Liver (tissue), 9 donors: ENCODE results near the gene DNM2. TPM values are rescaled to one million over a fixed set of nuclear protein-coding genes. Genes with fewer than 3 reads are reported as not detected.

Experiments used
- DNase-seq: peaks from one replicate; pipeline ENCODE4 v3.0.0-alpha.2; 2017; ENCODE audit warnings: low spot score
- H3K27ac ChIP-seq, 2 donors: one replicate each; pipeline ENCODE4 v1.7.0; 2013; ENCODE audit warnings: inconsistent platforms in 2 of 2, low read length in 2 of 2, control low read depth in 1 of 2, low read depth in 1 of 2, mild to moderate bottlenecking in 1 of 2
- H3K27me3 ChIP-seq, 4 donors: one replicate each; pipeline versions ENCODE4 v1.6.1 to v1.7.0; 2013; ENCODE audit warnings: low read length in 3 of 4, inconsistent platforms in 1 of 4, mild to moderate bottlenecking in 1 of 4, moderate library complexity in 1 of 4; ENCODE audit not compliant: control insufficient read depth in 4 of 4, insufficient read depth in 4 of 4
- H3K36me3 ChIP-seq, 4 donors: one replicate each; pipeline versions ENCODE4 v1.6.1 to v1.7.0; 2013; ENCODE audit warnings: low read length in 3 of 4, mild to moderate bottlenecking in 3 of 4, low read depth in 1 of 4, moderate library complexity in 1 of 4; ENCODE audit not compliant: control insufficient read depth in 4 of 4, insufficient read depth in 3 of 4
- H3K4me1 ChIP-seq, 4 donors: one replicate each; pipeline versions ENCODE4 v1.6.1 to v1.7.0; 2013; ENCODE audit warnings: low read length in 3 of 4, mild to moderate bottlenecking in 3 of 4, moderate library complexity in 1 of 4; ENCODE audit not compliant: control insufficient read depth in 4 of 4, insufficient read depth in 4 of 4
- H3K4me3 ChIP-seq, 3 donors: one replicate each; pipeline versions ENCODE4 v1.6.1 to v1.7.0; 2013; ENCODE audit warnings: low read length in 3 of 3, control low read depth in 1 of 3, low read depth in 1 of 3, mild to moderate bottlenecking in 1 of 3
- H3K9ac ChIP-seq, 2 donors: one replicate each; pipeline ENCODE4 v1.7.0; 2013; ENCODE audit warnings: low read length in 2 of 2, mild to moderate bottlenecking in 2 of 2, moderate library complexity in 2 of 2, control low read depth in 1 of 2, low read depth in 1 of 2
- H3K9me3 ChIP-seq, 4 donors: one replicate each; pipeline versions ENCODE4 v1.6.1 to v1.7.0; 2013; ENCODE audit warnings: low read length in 3 of 4; ENCODE audit not compliant: control insufficient read depth in 4 of 4
- EGR1 ChIP-seq, 2 donors: IDR thresholded peaks; 2 replicates each; pipeline ENCODE4 v1.6.1; 2016 to 2018; ENCODE audit warnings: antibody characterized with exemption in 2 of 2, low read depth in 2 of 2
- FOXA1 ChIP-seq: IDR thresholded peaks from 2 replicates; pipeline ENCODE4 v1.6.1; 2016; ENCODE audit warnings: antibody characterized with exemption
- FOXA2 ChIP-seq: IDR thresholded peaks from 2 replicates; pipeline ENCODE4 v1.6.1; 2016; ENCODE audit warnings: antibody characterized with exemption
- GABPA ChIP-seq, 2 donors: IDR thresholded peaks in 1 of 2; conservative IDR thresholded peaks in 1 of 2; 2 replicates each; pipeline ENCODE4 v1.6.1; 2016; ENCODE audit warnings: antibody characterized with exemption in 2 of 2, mild to moderate bottlenecking in 1 of 2, moderate library complexity in 1 of 2
- HNF4A ChIP-seq, 2 donors: conservative IDR thresholded peaks; 2 replicates each; pipeline ENCODE4 v1.6.1; 2016; ENCODE audit warnings: antibody characterized with exemption in 2 of 2, mild to moderate bottlenecking in 2 of 2
- HNF4G ChIP-seq: IDR thresholded peaks from 2 replicates; pipeline ENCODE4 v1.6.1; 2016; ENCODE audit warnings: antibody characterized with exemption
- JUND ChIP-seq, 2 donors: IDR thresholded peaks; 2 replicates each; pipeline ENCODE4 v1.6.1; 2016; ENCODE audit warnings: antibody characterized with exemption in 2 of 2
- NR2F2 ChIP-seq: IDR thresholded peaks from 2 replicates; pipeline ENCODE4 v1.6.1; 2016; ENCODE audit warnings: antibody characterized with exemption
- RAD21 ChIP-seq, 2 donors: IDR thresholded peaks; 2 replicates each; pipeline ENCODE4 v1.6.1; 2016; ENCODE audit warnings: antibody characterized with exemption in 2 of 2, mild to moderate bottlenecking in 2 of 2
- RXRA ChIP-seq, 2 donors: IDR thresholded peaks; 2 replicates each; pipeline ENCODE4 v1.6.1; 2017 to 2018; ENCODE audit warnings: antibody characterized with exemption in 2 of 2, mild to moderate bottlenecking in 1 of 2
- SP1 ChIP-seq: IDR thresholded peaks from 2 replicates; pipeline ENCODE4 v1.6.1; 2018; ENCODE audit warnings: antibody characterized with exemption, mild to moderate bottlenecking
- TAF1 ChIP-seq: conservative IDR thresholded peaks from 2 replicates; pipeline ENCODE4 v1.6.1; 2016; ENCODE audit warnings: antibody characterized with exemption, mild to moderate bottlenecking
- YY1 ChIP-seq: IDR thresholded peaks from 2 replicates; pipeline ENCODE4 v1.6.1; 2016; ENCODE audit warnings: antibody characterized with exemption, mild to moderate bottlenecking
- WGBS: extraction: QIAGEN DNeasy Blood & Tissue Kit; methylation state at CpG from one replicate; pipeline ENCODE4 v1.1.7; 2013; 5-methylcytosine and 5-hydroxymethylcytosine counted together
- polyA plus RNA-seq, 2 donors: library from polyadenylated mRNA; stranded (reverse) in 1 of 2; unstranded in 1 of 2; fragments of 200-250 nt in 1 of 2; fragments of >200 nt in 1 of 2; fragmentation: Nextera tagmentation in 1 of 2; extraction: Ambion mirVana in 1 of 2; gene quantifications; one replicate each; pipeline versions ENCODE4 v1.2.1 to v1.2.3, GENCODE V29; 2013 to 2015
- total RNA-seq, 2 donors: library from RNA; depleted of rRNA; stranded (reverse); fragments of >200 nt; gene quantifications; one replicate each; pipeline ENCODE4 v1.2.3, GENCODE V29; 2014
- TF ChIP-seq, protein P1 (sequence below): IDR thresholded peaks from 2 replicates; pipeline ENCODE4 v1.6.1; 2016; ENCODE audit warnings: antibody characterized with exemption
- TF ChIP-seq, protein P2 (sequence below): fragments of 150-350 bp; IDR thresholded peaks from 2 replicates; pipeline ENCODE4 v1.5.1; 2017; ENCODE audit warnings: improper control_type of control experiment, low read depth, low read length; ENCODE audit not compliant: missing input control
- TF ChIP-seq, protein P3 (sequence below): IDR thresholded peaks from 2 replicates; pipeline ENCODE4 v1.6.1; 2016; ENCODE audit warnings: antibody characterized with exemption
- TF ChIP-seq, protein P4 (sequence below): IDR thresholded peaks from 2 replicates; pipeline ENCODE4 v1.6.1; 2016; ENCODE audit warnings: antibody characterized with exemption
- TF ChIP-seq, protein P5 (sequence below): IDR thresholded peaks from 2 replicates; pipeline ENCODE4 v1.6.1; 2016; ENCODE audit warnings: antibody characterized with exemption, mild to moderate bottlenecking
- donor health status: healthy.
- donor health status: healthy.
- donor health status: healthy.
- donor health status: healthy.
- donor health status: healthy.

Gene DNM2
- total and polyA plus RNA-seq, 4 donors: 23.1 to 95.1 (median 59.1) TPM

DNA sequence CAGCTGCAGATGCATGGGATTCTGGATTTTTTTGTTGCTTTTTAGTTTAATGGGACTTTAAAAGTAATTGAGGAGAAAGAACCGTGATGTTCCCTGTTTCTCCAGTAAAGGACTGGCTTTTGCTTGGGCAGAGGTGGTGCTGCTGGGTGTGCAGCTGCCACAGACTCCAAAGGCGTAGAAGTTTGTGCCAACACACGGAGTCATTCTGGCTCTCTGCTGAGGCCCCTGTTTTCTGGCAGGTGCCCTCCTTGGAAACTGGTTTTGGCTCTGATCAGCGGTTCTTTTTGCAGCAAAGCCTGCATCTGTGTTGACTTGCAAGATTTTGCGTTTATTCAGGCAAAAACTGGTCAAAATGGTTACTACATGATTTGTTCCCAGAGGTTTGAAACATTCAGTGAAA is 32.7 kb upstream of the DNM2 start:
- no peaks in the 10 kb centered on the region for H3K4me1 ChIP-seq
- no peak for DNase-seq
- no peaks in the 10 kb centered on the region for H3K27me3 ChIP-seq
- no peak overlapping the region for H3K27ac ChIP-seq
- WGBS: 90% methylated on average over 5 of the region's 5 CpGs
- H3K9me3 ChIP-seq: no peaks in the 10 kb centered on the region
- H3K4me3 ChIP-seq: no peak overlapping the region
- TF ChIP-seq HNF4A (conservative IDR thresholded peaks at IDR 0.05): no peak
- no peak for TF ChIP-seq FOXA1
- TF ChIP-seq TAF1: no peak
- no peak for TF ChIP-seq HNF4G
- TF ChIP-seq, protein P1, sequence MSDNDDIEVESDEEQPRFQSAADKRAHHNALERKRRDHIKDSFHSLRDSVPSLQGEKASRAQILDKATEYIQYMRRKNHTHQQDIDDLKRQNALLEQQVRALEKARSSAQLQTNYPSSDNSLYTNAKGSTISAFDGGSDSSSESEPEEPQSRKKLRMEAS: no peak
- TF ChIP-seq, protein P2, sequence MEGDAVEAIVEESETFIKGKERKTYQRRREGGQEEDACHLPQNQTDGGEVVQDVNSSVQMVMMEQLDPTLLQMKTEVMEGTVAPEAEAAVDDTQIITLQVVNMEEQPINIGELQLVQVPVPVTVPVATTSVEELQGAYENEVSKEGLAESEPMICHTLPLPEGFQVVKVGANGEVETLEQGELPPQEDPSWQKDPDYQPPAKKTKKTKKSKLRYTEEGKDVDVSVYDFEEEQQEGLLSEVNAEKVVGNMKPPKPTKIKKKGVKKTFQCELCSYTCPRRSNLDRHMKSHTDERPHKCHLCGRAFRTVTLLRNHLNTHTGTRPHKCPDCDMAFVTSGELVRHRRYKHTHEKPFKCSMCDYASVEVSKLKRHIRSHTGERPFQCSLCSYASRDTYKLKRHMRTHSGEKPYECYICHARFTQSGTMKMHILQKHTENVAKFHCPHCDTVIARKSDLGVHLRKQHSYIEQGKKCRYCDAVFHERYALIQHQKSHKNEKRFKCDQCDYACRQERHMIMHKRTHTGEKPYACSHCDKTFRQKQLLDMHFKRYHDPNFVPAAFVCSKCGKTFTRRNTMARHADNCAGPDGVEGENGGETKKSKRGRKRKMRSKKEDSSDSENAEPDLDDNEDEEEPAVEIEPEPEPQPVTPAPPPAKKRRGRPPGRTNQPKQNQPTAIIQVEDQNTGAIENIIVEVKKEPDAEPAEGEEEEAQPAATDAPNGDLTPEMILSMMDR: no peak
- TF ChIP-seq, protein P3, sequence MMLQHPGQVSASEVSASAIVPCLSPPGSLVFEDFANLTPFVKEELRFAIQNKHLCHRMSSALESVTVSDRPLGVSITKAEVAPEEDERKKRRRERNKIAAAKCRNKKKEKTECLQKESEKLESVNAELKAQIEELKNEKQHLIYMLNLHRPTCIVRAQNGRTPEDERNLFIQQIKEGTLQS: no peak
- no peak for TF ChIP-seq NR2F2
- TF ChIP-seq YY1: no peak
- TF ChIP-seq EGR1 (IDR thresholded peaks at IDR 0.05; ENCODE audit: low read depth in 2 of 2): no peak
- no peak for TF ChIP-seq RXRA (IDR thresholded peaks at IDR 0.05)
- TF ChIP-seq RAD21 (IDR thresholded peaks at IDR 0.05): no peak
- TF ChIP-seq FOXA2: no peak
- TF ChIP-seq JUND (IDR thresholded peaks at IDR 0.05): no peak
- TF ChIP-seq, protein P4, sequence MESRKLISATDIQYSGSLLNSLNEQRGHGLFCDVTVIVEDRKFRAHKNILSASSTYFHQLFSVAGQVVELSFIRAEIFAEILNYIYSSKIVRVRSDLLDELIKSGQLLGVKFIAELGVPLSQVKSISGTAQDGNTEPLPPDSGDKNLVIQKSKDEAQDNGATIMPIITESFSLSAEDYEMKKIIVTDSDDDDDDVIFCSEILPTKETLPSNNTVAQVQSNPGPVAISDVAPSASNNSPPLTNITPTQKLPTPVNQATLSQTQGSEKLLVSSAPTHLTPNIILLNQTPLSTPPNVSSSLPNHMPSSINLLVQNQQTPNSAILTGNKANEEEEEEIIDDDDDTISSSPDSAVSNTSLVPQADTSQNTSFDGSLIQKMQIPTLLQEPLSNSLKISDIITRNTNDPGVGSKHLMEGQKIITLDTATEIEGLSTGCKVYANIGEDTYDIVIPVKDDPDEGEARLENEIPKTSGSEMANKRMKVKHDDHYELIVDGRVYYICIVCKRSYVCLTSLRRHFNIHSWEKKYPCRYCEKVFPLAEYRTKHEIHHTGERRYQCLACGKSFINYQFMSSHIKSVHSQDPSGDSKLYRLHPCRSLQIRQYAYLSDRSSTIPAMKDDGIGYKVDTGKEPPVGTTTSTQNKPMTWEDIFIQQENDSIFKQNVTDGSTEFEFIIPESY: no peak
- no peak for TF ChIP-seq GABPA (IDR thresholded peaks at IDR 0.05 in 1 of 2, conservative IDR thresholded peaks at IDR 0.05 in 1 of 2)
- no peak for TF ChIP-seq SP1
- TF ChIP-seq, protein P5, sequence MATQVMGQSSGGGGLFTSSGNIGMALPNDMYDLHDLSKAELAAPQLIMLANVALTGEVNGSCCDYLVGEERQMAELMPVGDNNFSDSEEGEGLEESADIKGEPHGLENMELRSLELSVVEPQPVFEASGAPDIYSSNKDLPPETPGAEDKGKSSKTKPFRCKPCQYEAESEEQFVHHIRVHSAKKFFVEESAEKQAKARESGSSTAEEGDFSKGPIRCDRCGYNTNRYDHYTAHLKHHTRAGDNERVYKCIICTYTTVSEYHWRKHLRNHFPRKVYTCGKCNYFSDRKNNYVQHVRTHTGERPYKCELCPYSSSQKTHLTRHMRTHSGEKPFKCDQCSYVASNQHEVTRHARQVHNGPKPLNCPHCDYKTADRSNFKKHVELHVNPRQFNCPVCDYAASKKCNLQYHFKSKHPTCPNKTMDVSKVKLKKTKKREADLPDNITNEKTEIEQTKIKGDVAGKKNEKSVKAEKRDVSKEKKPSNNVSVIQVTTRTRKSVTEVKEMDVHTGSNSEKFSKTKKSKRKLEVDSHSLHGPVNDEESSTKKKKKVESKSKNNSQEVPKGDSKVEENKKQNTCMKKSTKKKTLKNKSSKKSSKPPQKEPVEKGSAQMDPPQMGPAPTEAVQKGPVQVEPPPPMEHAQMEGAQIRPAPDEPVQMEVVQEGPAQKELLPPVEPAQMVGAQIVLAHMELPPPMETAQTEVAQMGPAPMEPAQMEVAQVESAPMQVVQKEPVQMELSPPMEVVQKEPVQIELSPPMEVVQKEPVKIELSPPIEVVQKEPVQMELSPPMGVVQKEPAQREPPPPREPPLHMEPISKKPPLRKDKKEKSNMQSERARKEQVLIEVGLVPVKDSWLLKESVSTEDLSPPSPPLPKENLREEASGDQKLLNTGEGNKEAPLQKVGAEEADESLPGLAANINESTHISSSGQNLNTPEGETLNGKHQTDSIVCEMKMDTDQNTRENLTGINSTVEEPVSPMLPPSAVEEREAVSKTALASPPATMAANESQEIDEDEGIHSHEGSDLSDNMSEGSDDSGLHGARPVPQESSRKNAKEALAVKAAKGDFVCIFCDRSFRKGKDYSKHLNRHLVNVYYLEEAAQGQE: no peak
- peaks cover 31 to 96% (median 60%) of the 10 kb centered on the region in 4 donors for H3K36me3 ChIP-seq
- H3K9ac ChIP-seq: no peak overlapping the region
